ENCODE data around the gene THPO.

GRCh38 chr3:184339001-184339400, 39.0 kb downstream of the THPO start:
- TF ChIP-seq, protein P1, sequence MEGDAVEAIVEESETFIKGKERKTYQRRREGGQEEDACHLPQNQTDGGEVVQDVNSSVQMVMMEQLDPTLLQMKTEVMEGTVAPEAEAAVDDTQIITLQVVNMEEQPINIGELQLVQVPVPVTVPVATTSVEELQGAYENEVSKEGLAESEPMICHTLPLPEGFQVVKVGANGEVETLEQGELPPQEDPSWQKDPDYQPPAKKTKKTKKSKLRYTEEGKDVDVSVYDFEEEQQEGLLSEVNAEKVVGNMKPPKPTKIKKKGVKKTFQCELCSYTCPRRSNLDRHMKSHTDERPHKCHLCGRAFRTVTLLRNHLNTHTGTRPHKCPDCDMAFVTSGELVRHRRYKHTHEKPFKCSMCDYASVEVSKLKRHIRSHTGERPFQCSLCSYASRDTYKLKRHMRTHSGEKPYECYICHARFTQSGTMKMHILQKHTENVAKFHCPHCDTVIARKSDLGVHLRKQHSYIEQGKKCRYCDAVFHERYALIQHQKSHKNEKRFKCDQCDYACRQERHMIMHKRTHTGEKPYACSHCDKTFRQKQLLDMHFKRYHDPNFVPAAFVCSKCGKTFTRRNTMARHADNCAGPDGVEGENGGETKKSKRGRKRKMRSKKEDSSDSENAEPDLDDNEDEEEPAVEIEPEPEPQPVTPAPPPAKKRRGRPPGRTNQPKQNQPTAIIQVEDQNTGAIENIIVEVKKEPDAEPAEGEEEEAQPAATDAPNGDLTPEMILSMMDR (IDR thresholded peaks at IDR 0.05), result no peak
- TF ChIP-seq EZH2phosphoT487 (IDR thresholded peaks at IDR 0.05), result no peak

Data from neural progenitor cell (in vitro differentiated cells).